ENCODE data around the gene LY6G6C. TPM values are rescaled to one million over a fixed set of nuclear protein-coding genes. Genes with fewer than 3 reads are reported as not detected.

The LY6G6C gene
- total RNA-seq, 1 experiment from 2014 or later = not detected

GRCh38 chr6:31708224-31708623, 13.3 kb downstream of the LY6G6C start:
- H3K79me2 ChIP-seq (ENCODE audit: insufficient read depth, low read length) = no peaks in the 10 kb centered on the region
- no peak overlapping the region for H3K9ac ChIP-seq (ENCODE audit: extremely low read depth, insufficient read length, low read length)
- H4K8ac ChIP-seq (replicated peaks; ENCODE audit: insufficient read length, low read depth, low read length) = no peak overlapping the region
- H3K4ac ChIP-seq (ENCODE audit: low read depth, low read length) = no peak overlapping the region
- Mint-ChIP-seq H3K4me3 (no peak overlapping the region), H3K9me3 (no peaks in the 10 kb centered on the region), H3K27me3 (ENCODE audit: low read depth) (peaks cover 9% of the 10 kb centered on the region), H3K4me1 (peaks cover 18 to 23% of the 10 kb centered on the region in 2 experiments), H3K27ac (no peak overlapping the region), H3K36me3 (ENCODE audit: insufficient read depth in 1 of 3, low read depth in 3 of 3) (no peaks in the 10 kb centered on the region)
- no CpG with 5 or more reads among the region's 3 CpGs for WGBS (ENCODE audit: extremely low coverage, insufficient read length, low lambda C conversion rate)
- no peak overlapping the region for H3K27ac ChIP-seq (ENCODE audit: insufficient read length, low read depth, low read length)
- no peak overlapping the region for H2BK20ac ChIP-seq (ENCODE audit: low read depth, low read length, poor library complexity, severe bottlenecking)
- no peaks in the 10 kb centered on the region; the same call in 1 of the 2 replicates for H3K4me1 ChIP-seq (ENCODE audit: insufficient read depth, low read length)
- H2AK5ac ChIP-seq (ENCODE audit: insufficient read length, low read length) = no peak overlapping the region
- H3T11ph ChIP-seq (ENCODE audit: low read length) = no peak overlapping the region
- no peak overlapping the region for H3K56ac ChIP-seq (ENCODE audit: insufficient read length, low read depth, low read length)
- no peak overlapping the region for H3K4me2 ChIP-seq (ENCODE audit: insufficient read depth, insufficient read length, low read length)
- no peak overlapping the region for H3K23ac ChIP-seq (ENCODE audit: insufficient read length, low read depth, low read length)
- H3K79me1 ChIP-seq (ENCODE audit: insufficient read depth, low read depth, low read length, poor library complexity, severe bottlenecking) = no peaks in the 10 kb centered on the region
- H2BK5ac ChIP-seq (ENCODE audit: insufficient read length, low read length) = no peak overlapping the region
- H3K14ac ChIP-seq (ENCODE audit: insufficient read depth, low read length) = no peak overlapping the region
- H2BK12ac ChIP-seq (ENCODE audit: insufficient read length, low read depth, low read length) = no peak overlapping the region
- no peaks in the 10 kb centered on the region for H4K20me1 ChIP-seq (ENCODE audit: control insufficient read depth, insufficient read depth, insufficient read length)
- no peaks in the 10 kb centered on the region for H3K27me3 ChIP-seq (ENCODE audit: insufficient read depth, low read length)
- no peak overlapping the region for H2AFZ ChIP-seq (ENCODE audit: low read length)
- H3K23me2 ChIP-seq (ENCODE audit: insufficient read length, low read depth, low read length, poor library complexity, severe bottlenecking) = no peaks in the 10 kb centered on the region
- H2BK15ac ChIP-seq (ENCODE audit: low read depth, low read length) = no peak overlapping the region
- TF ChIP-seq CTCF (conservative IDR thresholded peaks at IDR 0.05) = no peak
- no peak overlapping the region for H4K5ac ChIP-seq (ENCODE audit: insufficient read length, low read depth, low read length)
- no peak overlapping the region for H4K91ac ChIP-seq (ENCODE audit: insufficient read length, low read depth, low read length)
- H3K9me3 ChIP-seq (ENCODE audit: control insufficient read depth, low read depth, low read length) = no peaks in the 10 kb centered on the region
- H3K18ac ChIP-seq (ENCODE audit: insufficient read length, low read depth, low read length) = no peak overlapping the region
- no peak for DNase-seq
- H2BK120ac ChIP-seq (ENCODE audit: low read depth, low read length, poor library complexity, severe bottlenecking) = no peak overlapping the region

Data from H9 (cell line).